Smooth muscle cell of the brain vasculature (primary cell): Measurements from ENCODE around the gene MOB1A.
A peak's percentile ranks its signal among the peaks of the same experiment; 100 is the strongest.
"Not testable (repeated sequence)": the region's sequence is repeated elsewhere in the genome, so short reads cannot be mapped to it uniquely, and the experiment has no call there.

Experiments
- DNase-seq: peaks from one replicate; pipeline ENCODE4 v3.0.0-alpha.2; 2012; ENCODE audit warnings: low read depth, low spot score

MOB1A gene

GRCh38 chr2:74198461-74199274 lies 20.0 kb upstream of the MOB1A start, which contains the start of gene MTHFD2:
Gene MTHFD2, plus strand, starts transcription at chr2:74198615. Its CDS starts 27 bp downstream, at chr2:74198642.
- DNase-seq = peak; percentile 89

- DNase-seq = no peak
These were observed 19.4 kb upstream of the MOB1A start for GRCh38 chr2:74198023-74198460.

- DNase-seq = no peak
These were observed 18.4 kb upstream of the MOB1A start for GRCh38 chr2:74197049-74197448.

DNA sequence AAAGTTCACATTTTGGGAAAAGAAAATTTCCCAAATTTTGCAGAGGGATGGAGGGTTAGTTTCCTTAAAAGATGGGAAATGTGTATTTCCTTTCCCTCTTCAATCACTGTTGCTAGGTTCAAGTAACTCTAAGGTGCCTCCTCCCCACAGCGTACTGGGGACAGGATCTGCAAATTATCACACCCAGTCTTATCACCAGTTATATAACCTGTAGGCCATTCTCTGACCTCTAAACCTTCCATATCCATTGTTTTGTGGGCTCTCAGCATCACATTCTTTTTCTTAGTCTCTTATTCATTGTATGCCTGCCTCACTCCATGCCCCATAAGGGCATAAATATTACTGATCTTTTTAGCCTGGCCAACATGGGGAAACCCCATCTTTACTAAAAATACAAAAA lies 16.1 kb upstream of the MOB1A start:
- DNase-seq = no peak

GRCh38 chr2:74191596-74192380 lies 13.1 kb upstream of the MOB1A start:
- no peak for DNase-seq

DNA sequence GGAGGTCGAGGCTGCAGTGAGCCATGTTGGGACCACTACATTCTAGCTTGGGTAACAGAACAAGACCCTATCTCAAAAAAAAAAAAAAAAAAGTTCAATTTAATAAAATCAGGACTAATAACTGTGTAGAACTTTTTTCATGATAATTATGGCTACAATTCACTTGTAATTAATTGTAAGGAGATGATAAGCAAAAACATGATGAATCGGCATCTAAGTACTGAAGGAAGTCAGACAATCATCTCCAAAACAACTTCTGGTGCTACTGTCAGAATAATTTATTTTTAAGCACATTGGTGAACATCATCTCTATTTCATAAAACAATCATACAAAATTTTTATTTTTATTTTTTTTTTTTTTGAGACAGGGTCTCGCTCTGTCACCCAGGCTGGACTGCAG lies 10.0 kb upstream of the MOB1A start:
- DNase-seq = no peak

DNA sequence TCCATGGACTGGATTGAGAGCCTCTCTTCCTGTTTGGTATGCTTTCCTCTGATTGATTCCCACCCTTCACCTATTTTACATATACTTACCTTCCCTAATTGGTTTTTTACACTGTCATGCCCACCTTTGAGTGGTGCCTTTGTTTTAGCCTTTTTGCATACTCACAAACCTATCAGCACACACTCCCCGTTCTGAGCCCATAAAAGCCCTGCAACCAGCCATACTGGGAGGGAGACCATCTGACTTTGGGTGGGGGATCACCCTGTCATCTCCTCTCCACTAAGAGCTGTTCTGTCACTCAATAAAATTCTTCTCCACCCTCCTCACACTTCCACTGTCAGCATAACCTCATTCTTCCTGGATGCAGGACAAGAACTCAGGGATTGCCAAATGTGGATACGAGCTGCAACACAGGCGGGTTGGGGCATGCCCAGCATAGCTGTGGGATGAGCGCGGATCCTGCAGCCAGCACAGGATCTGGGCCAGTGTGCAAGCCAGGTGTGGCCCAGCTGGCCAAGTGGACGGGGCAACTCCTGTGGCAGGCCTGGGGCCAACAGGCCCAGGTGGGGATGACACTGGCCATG lies 9.4 kb upstream of the MOB1A start:
- no peak for DNase-seq

DNA sequence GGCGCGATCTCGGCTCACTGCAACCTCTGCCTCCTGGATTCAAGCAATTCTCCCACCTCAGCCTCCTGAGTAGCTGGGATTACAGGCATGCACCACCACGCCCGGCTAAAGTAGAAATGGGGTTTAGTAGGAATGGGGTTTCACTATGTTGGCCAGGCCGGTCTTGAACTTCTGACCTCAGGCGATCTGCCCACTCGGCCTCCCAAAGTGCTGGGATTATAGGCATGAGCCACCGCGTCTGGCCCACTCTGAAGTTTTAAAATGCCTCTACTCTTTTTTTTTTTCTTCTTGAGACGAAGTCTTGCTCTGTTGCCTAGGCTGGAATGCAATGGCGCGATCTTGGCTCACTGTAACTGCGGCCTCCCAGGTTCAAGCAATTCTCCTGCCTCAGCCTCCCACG lies 8.0 kb upstream of the MOB1A start:
- DNase-seq = not testable (repeated sequence)

- no peak for DNase-seq
These were observed 7.4 kb upstream of the MOB1A start for GRCh38 chr2:74186038-74186437.

DNA sequence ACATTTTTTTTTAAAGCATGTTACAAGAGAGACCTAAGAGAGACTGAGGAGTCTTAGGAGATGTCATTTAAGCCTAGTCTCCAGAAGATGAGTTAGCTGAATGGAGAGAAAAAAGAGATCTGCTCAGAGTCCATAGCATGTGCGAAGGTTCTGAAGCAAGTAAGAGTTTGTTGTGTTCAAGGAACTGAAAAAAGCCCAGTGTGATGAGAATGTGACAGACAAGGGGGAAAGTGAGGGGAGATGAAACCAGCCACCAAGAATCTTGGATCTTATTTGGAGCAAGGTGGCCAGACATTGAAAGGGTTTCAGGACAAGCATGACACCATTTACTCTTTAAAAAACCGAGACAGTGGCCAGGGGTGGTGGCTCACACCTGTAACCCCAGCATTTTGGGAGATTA lies 5.2 kb upstream of the MOB1A start:
- DNase-seq = no peak

DNA sequence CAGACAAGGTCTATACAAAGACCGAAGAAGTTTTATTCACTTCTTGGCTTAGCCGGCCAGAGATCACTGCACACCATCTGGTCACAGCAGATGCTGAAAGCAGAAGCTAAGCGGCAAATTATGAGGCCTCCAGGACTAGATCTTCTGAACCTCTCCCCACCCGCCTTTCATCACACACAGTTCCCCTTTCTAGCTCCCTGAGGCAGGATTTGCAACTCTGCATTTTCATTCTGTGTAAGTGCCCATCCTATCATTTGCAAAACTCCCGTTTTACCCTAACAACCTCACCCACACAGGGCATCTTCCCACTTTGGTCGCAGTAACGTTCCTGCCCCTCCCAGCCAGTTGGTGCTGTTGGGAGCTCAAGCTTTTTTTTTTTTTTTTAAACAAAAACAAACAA lies 3.1 kb upstream of the MOB1A start:
- DNase-seq = no peak

- no peak for DNase-seq
These were observed 585 bp upstream of the MOB1A start for GRCh38 chr2:74179063-74179865.

DNA sequence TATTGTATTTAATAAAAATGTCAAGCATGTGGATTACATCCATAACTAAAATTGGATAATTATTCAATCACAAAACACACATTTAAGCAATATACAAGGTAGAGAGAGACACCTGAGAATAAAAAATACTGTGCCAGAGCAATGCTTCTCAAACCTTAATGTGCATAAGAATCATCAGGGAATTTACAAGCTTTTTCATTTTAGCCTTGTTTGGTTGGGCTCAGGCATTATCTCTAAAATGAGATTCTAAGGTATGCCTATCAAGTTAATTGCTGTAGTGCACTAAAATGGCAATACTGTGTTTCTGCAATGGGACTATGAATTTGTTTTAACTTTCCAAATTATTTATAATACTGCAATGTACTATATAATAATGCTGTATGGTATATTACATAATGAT lies 983 bp downstream of the MOB1A start:
- no peak for DNase-seq

GRCh38 chr2:74174909-74175308 lies 3.8 kb downstream of the MOB1A start:
- no peak for DNase-seq

GRCh38 chr2:74168739-74169138 lies 9.9 kb downstream of the MOB1A start:
- DNase-seq = no peak

DNA sequence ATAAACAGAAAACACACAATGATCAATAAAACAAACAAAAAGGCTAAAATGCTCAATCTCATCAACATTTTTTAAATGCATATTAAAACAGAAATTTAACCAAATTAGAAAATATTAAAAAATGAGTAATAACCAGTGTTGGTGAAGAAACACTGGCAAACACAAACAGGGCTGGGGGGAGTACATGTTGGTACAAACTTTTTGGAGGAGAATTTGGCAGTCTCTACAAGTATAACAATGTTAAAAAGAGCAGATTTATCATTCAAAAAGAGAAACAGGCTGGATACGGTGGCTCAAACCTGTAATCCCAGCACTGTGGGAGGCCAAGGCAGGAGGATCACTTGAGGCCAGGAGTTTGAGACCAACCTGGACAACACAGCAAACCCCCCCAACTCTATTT lies 13.9 kb downstream of the MOB1A start:
- DNase-seq = no peak

- DNase-seq = no peak
These were observed 15.7 kb downstream of the MOB1A start for GRCh38 chr2:74162951-74163350.

- no peak for DNase-seq
These were observed 22.8 kb downstream of the MOB1A start for GRCh38 chr2:74155830-74156229.

DNA sequence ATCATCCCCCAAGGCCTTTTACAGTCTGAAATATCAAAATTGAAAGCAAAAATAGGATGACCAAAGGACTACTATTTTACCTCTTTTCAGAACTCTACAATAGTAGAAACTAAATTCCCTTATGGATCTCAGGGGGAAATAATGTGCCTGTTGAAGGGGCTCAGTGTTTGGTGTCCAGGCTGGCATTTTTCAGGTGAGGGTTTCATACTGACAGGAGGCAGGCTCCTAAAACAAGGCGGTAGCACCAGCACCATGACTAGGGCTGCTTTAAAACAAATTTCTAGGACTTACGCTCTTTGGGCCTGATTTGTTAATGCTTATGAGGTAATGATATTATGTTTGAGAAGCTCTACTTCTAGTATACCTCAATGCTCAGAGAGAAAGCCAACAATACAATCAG lies 25.7 kb downstream of the MOB1A start:
- no peak for DNase-seq

- no peak for DNase-seq
These were observed 28.9 kb downstream of the MOB1A start for GRCh38 chr2:74149570-74150319.

DNA sequence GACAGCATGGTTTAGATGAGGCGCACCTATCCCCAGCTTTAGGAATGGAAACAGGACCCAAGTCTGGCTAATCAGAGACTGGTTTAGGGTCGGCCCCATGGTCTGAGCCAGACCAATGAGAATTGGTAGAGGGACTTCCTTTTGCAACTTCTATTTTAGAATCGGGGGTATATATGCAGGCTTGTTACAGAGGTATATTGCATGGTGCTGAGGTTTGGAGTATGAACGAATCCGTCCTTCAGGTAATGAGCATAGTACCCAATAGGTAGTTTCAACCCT lies 29.5 kb downstream of the MOB1A start:
- no peak for DNase-seq
